ENCODE results near the gene ZC3H10. TPM values are rescaled to one million over a fixed set of nuclear protein-coding genes. Genes with fewer than 3 reads are reported as not detected.

Gene ZC3H10
- total RNA-seq, 1 donor from 2014 or later: 1.8 TPM

DNA sequence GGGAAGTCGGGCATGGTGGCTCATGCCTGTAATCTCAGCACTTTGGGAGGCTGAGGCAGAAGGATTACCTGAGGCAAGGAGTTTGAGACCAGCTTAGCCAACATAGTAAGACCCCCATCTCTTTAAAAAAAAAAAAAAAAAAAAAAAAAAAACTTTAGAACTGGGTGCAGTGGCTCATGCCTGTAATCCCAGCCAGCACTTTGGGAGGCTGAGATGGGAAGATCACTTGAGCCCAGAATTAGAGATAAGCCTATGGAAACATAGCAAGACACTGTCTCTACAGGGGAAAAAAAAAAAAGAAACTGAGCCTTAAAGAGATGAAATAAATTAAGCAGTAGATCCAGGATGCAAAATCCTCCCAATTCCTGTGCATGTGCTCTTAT is 15.4 kb upstream of the ZC3H10 start:
- no peak for TF ChIP-seq CTCF (conservative IDR thresholded peaks at IDR 0.05; ENCODE audit: low read depth, low read length)
- DNase-seq (ENCODE audit: low read depth): no peak
- no peak overlapping the region for H3K4me3 ChIP-seq (ENCODE audit: low read depth, low read length)

- no peak for TF ChIP-seq CTCF (conservative IDR thresholded peaks at IDR 0.05; ENCODE audit: low read depth, low read length)
These were observed 14.9 kb upstream of the ZC3H10 start for GRCh38 chr12:56103066-56103711.

DNA sequence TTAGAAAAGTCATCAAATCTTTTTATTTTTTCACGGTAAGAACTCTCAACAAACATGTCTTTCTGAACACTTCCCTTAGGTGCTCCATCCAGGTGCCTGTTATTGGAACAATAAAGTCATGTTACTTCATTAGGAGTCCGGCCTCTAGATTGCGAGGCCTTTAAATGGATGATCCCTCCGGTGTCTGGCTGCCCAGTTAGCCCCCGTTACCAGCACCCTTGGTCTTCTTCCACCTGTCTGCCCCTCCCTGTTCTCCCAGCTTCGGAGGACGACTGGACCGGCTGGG is 14.3 kb upstream of the ZC3H10 start:
- no peak for TF ChIP-seq CTCF (conservative IDR thresholded peaks at IDR 0.05; ENCODE audit: low read depth, low read length)

More at GRCh38 chr12:56103066-56103711, 14.9 kb upstream of the ZC3H10 start:
- H3K4me3 ChIP-seq (ENCODE audit: low read depth, low read length): peak overlapping the region; percentile 86
- no peak for DNase-seq (ENCODE audit: low read depth)

DNA sequence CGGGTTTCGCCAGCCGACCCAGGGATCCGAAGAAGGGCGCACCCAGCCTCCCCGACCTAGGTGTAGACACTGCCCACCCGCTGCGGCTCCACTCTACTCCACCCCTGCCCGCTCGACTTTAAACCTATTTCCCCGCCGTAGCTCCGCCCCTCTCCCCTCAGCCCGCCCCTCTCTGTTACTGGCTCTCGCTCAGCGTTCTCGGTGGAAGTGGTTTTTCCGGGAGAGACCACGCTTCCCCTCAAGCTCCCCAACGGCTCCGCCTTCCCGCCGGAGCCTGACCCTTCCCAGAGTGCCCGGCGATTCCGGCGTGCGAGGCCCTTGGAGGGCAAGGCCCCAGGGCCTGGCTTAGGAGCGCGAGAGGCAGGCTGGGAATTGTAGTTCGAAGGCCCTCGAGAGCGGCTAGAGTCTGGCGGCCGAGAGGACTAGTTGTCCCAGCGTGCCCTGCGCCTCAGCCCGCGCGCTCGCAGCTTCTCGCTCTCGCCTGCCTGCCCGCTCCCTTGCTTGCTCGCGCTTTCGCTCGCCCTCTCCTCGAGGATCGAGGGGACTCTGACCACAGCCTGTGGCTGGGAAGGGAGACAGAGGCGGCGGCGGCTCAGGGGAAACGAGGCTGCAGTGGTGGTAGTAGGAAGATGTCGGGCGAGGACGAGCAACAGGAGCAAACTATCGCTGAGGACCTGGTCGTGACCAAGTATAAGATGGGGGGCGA is 13.8 kb upstream of the ZC3H10 start, which contains the start of gene PA2G4:
Gene PA2G4 (plus strand): TSS at position 451 of the 706 bp plus-strand sequence. CDS start 179 bp downstream, at position 630.
- DNase-seq (ENCODE audit: low read depth): peak; percentile 87
- peak within 1 kb of the TSS; percentile 86 for H3K4me3 ChIP-seq (ENCODE audit: low read depth, low read length)
- TF ChIP-seq CTCF (conservative IDR thresholded peaks at IDR 0.05; ENCODE audit: low read depth, low read length): no peak

More for the DNA sequence above, 14.3 kb upstream of the ZC3H10 start:
- H3K4me3 ChIP-seq (ENCODE audit: low read depth, low read length): peak overlapping the region; percentile 86
- no peak for DNase-seq (ENCODE audit: low read depth)

DNA sequence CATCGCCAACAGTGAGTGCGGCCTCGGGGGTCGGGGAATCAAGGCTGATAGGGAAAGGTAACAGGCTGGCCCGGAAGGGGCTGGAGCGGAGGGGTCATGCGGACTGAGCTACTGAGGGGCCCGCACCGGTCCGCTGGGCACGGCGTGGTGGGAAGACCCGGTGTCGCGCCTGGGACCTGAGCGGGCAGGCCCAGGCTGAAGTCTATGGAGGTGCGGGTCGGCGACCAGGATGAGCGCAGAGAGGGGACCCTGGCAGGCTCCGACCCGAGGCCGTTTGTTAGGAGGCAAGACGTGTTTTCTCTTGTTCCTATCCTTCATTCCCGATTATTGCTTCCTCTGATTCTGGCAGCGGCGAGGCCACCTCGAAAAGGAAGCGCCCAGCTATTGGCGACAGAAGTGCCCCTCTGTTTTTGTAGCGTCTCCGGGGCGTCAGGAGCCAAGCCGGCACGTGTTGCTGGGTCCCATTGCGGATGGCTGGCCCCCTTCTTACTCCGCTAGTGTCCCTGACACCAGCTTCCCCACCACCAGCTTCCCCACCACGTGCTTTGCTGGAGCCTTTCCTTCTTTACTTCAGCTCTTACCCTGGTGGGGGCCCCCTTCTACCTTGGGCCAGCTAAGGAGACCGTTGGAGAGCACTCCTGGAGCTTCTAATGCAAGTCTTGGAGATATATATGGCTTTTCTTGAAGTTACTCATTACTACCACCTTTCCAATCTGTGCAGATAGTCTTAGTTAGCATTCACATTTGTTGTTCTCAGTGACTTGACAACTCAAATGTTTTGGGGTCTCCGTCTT is 13.1 kb upstream of the ZC3H10 start:
- TF ChIP-seq CTCF (conservative IDR thresholded peaks at IDR 0.05; ENCODE audit: low read depth, low read length): no peak
- DNase-seq (ENCODE audit: low read depth): no peak
- peak overlapping the region; percentile 86 for H3K4me3 ChIP-seq (ENCODE audit: low read depth, low read length)

- H3K4me3 ChIP-seq (ENCODE audit: low read depth, low read length): peak overlapping the region; percentile 86
- no peak for DNase-seq (ENCODE audit: low read depth)
- no peak for TF ChIP-seq CTCF (conservative IDR thresholded peaks at IDR 0.05; ENCODE audit: low read depth, low read length)
These were observed 12.5 kb upstream of the ZC3H10 start for GRCh38 chr12:56105609-56105902.

Data from epithelial cell of proximal tubule (primary cell).